ENCODE results near the gene PDS5B. TPM values are rescaled to one million over a fixed set of nuclear protein-coding genes. Genes with fewer than 3 reads are reported as not detected.

Gene PDS5B
- total RNA-seq, 2 donors from 2014 or later, result 46.9 to 57.1 TPM

- peaks cover 15% of the 10 kb centered on the region for H3K36me3 Mint-ChIP-seq (ENCODE audit: low read depth)
- peaks cover 4% of the 10 kb centered on the region for H3K36me3 ChIP-seq (ENCODE audit: control insufficient read depth, insufficient read depth, low read length)
- no peak for DNase-seq
- H3K4me1 Mint-ChIP-seq, result peaks cover 20% of the 10 kb centered on the region
- no peak overlapping the region for H3K27ac ChIP-seq (ENCODE audit: low read depth, low read length)
- no peaks in the 10 kb centered on the region for H3K27me3 Mint-ChIP-seq (ENCODE audit: insufficient read depth)
- H3K9ac ChIP-seq (ENCODE audit: extremely low read depth, low read length, poor library complexity, severe bottlenecking), result no peak overlapping the region
- 91 to 94% methylated on average over 2 to 5 of the region's 5 CpGs for WGBS, 2 experiments (ENCODE audit: insufficient coverage in 1 of 2, insufficient read length in 1 of 2)
- TF ChIP-seq CTCF (conservative IDR thresholded peaks at IDR 0.05), result no peak
- no peaks in the 10 kb centered on the region for H3K27me3 ChIP-seq (ENCODE audit: control insufficient read depth, insufficient read depth, low read length, poor library complexity, severe bottlenecking)
- H3K4me3 Mint-ChIP-seq, result no peak overlapping the region
- H3K4me3 ChIP-seq (ENCODE audit: low read length), result no peak overlapping the region
- H3K9me3 Mint-ChIP-seq, result peaks cover 17% of the 10 kb centered on the region
- H3K4me1 ChIP-seq (ENCODE audit: control insufficient read depth, insufficient read depth, low read length), result no peaks in the 10 kb centered on the region
- H3K9me3 ChIP-seq (ENCODE audit: control insufficient read depth, low read length), result no peaks in the 10 kb centered on the region
- H3K27ac Mint-ChIP-seq, result no peak overlapping the region
These were observed 147.4 kb downstream of the PDS5B start for GRCh38 chr13:32733690-32734089.

GRCh38 chr13:32734511-32734910, 148.3 kb downstream of the PDS5B start:
- Mint-ChIP-seq H3K4me3 (no peak overlapping the region), H3K36me3 (ENCODE audit: low read depth) (peaks cover 10% of the 10 kb centered on the region), H3K4me1 (peaks cover 20% of the 10 kb centered on the region), H3K27ac (no peak overlapping the region), H3K27me3 (ENCODE audit: insufficient read depth) (no peaks in the 10 kb centered on the region), H3K9me3 (peaks cover 12% of the 10 kb centered on the region)
- H3K36me3 ChIP-seq (ENCODE audit: control insufficient read depth, insufficient read depth, low read length), result peaks cover 4% of the 10 kb centered on the region
- no peak overlapping the region for H3K4me3 ChIP-seq (ENCODE audit: low read length)
- H3K9ac ChIP-seq (ENCODE audit: extremely low read depth, low read length, poor library complexity, severe bottlenecking), result no peak overlapping the region
- no peak overlapping the region for H3K27ac ChIP-seq (ENCODE audit: low read depth, low read length)
- WGBS, 2 experiments (ENCODE audit: insufficient coverage in 1 of 2, insufficient read length in 1 of 2), result no CpG with 5 or more reads among the region's 1 CpG
- no peaks in the 10 kb centered on the region for H3K4me1 ChIP-seq (ENCODE audit: control insufficient read depth, insufficient read depth, low read length)
- H3K27me3 ChIP-seq (ENCODE audit: control insufficient read depth, insufficient read depth, low read length, poor library complexity, severe bottlenecking), result no peaks in the 10 kb centered on the region
- H3K9me3 ChIP-seq (ENCODE audit: control insufficient read depth, low read length), result no peaks in the 10 kb centered on the region
- no peak for DNase-seq
- TF ChIP-seq CTCF (conservative IDR thresholded peaks at IDR 0.05), result no peak

- Histone ChIP-seq H3K9me3 (ENCODE audit: control insufficient read depth, low read length) (no peaks in the 10 kb centered on the region), H3K4me3 (ENCODE audit: low read length) (no peak overlapping the region), H3K9ac (ENCODE audit: extremely low read depth, low read length, poor library complexity, severe bottlenecking) (no peak overlapping the region), H3K27ac (ENCODE audit: low read depth, low read length) (no peak overlapping the region), H3K4me1 (ENCODE audit: control insufficient read depth, insufficient read depth, low read length) (no peaks in the 10 kb centered on the region), H3K27me3 (ENCODE audit: control insufficient read depth, insufficient read depth, low read length, poor library complexity, severe bottlenecking) (no peaks in the 10 kb centered on the region), H3K36me3 (ENCODE audit: control insufficient read depth, insufficient read depth, low read length) (peaks cover 8% of the 10 kb centered on the region)
- H3K9me3 Mint-ChIP-seq, result no peaks in the 10 kb centered on the region
- peaks cover 21% of the 10 kb centered on the region for H3K4me1 Mint-ChIP-seq
- no peak overlapping the region for H3K4me3 Mint-ChIP-seq
- TF ChIP-seq CTCF (conservative IDR thresholded peaks at IDR 0.05), result no peak
- peaks cover 4% of the 10 kb centered on the region for H3K36me3 Mint-ChIP-seq (ENCODE audit: low read depth)
- no peak overlapping the region for H3K27ac Mint-ChIP-seq
- no peaks in the 10 kb centered on the region for H3K27me3 Mint-ChIP-seq (ENCODE audit: insufficient read depth)
- DNase-seq, result no peak
These were observed 149.6 kb downstream of the PDS5B start for GRCh38 chr13:32735859-32736258.

Measured in endodermal cell (in vitro differentiated cells).